Measurements from ENCODE around the gene HSD17B7.
"Not testable (repeated sequence)": the region's sequence is repeated elsewhere in the genome, so short reads cannot be mapped to it uniquely, and the experiment has no call there.

Gene HSD17B7

GRCh38 chr1:162812357-162812756 is 21.9 kb downstream of the HSD17B7 start:
- not testable (repeated sequence) for DNase-seq

- not testable (repeated sequence) for DNase-seq
These were observed 27.6 kb downstream of the HSD17B7 start for GRCh38 chr1:162818136-162818535.

GRCh38 chr1:162818666-162819065 is 28.2 kb downstream of the HSD17B7 start:
- DNase-seq = not testable (repeated sequence)

- DNase-seq = peak; percentile 88
These were observed 32.1 kb downstream of the HSD17B7 start for GRCh38 chr1:162822391-162823200.

- peak; percentile 47 for DNase-seq
These were observed 32.7 kb downstream of the HSD17B7 start for GRCh38 chr1:162823231-162823630.

- peak; percentile 44 for DNase-seq
These were observed 33.4 kb downstream of the HSD17B7 start for GRCh38 chr1:162823771-162824525.

- no peak for DNase-seq
These were observed 38.8 kb downstream of the HSD17B7 start for GRCh38 chr1:162829268-162829667.

GRCh38 chr1:162832470-162832869 is 42.0 kb downstream of the HSD17B7 start:
- no peak for DNase-seq

GRCh38 chr1:162835157-162835899 is 44.8 kb downstream of the HSD17B7 start:
- DNase-seq = no peak

- no peak for DNase-seq
These were observed 48.4 kb downstream of the HSD17B7 start for GRCh38 chr1:162838863-162839262.

GRCh38 chr1:162840250-162840839 is 49.8 kb downstream of the HSD17B7 start:
- DNase-seq = no peak

- DNase-seq = peak; percentile 58
These were observed 53.7 kb downstream of the HSD17B7 start for GRCh38 chr1:162844153-162844552.

GRCh38 chr1:162846256-162847212 is 56.0 kb downstream of the HSD17B7 start:
- no peak for DNase-seq

- DNase-seq = peak; percentile 89
These were observed 57.4 kb downstream of the HSD17B7 start for GRCh38 chr1:162847839-162848453.

GRCh38 chr1:162849711-162850110 is 59.2 kb downstream of the HSD17B7 start:
- no peak for DNase-seq

- no peak for DNase-seq
These were observed 60.8 kb downstream of the HSD17B7 start for GRCh38 chr1:162851341-162851740.

- peak; percentile 90 for DNase-seq
These were observed 63.9 kb downstream of the HSD17B7 start for GRCh38 chr1:162854245-162854882.

GRCh38 chr1:162855461-162856150 is 65.1 kb downstream of the HSD17B7 start:
- DNase-seq = peak; percentile 94

GRCh38 chr1:162856260-162856659 is 65.8 kb downstream of the HSD17B7 start:
- peak; percentile 59 for DNase-seq

- no peak for DNase-seq
These were observed 67.3 kb downstream of the HSD17B7 start for GRCh38 chr1:162857850-162858249.

Measured in NCI-H82 (cell line).